HG03025 (cell line): Measurements from ENCODE around the gene PPM1H.
"Not testable (repeated sequence)": the region's sequence is repeated elsewhere in the genome, so short reads cannot be mapped to it uniquely, and the experiment has no call there.

Experiments
- ATAC-seq: cut with Tn5 transposase; IDR thresholded peaks from one replicate; pipeline ENCODE4 v1.9.1; 2021; ENCODE audit warnings: mild to moderate bottlenecking, moderate library complexity; ENCODE audit not compliant: unreplicated experiment, low FRiP score

The PPM1H gene

GRCh38 chr12:62910549-62911169 is 24.3 kb downstream of the PPM1H start:
- ATAC-seq = no peak

GRCh38 chr12:62909340-62909739 is 25.6 kb downstream of the PPM1H start:
- no peak for ATAC-seq

- no peak for ATAC-seq
Observed at GRCh38 chr12:62908674-62909073, 26.3 kb downstream of the PPM1H start.

GRCh38 chr12:62907561-62907960 is 27.4 kb downstream of the PPM1H start:
- no peak for ATAC-seq

GRCh38 chr12:62907078-62907477 is 27.9 kb downstream of the PPM1H start:
- ATAC-seq = no peak

- ATAC-seq = no peak
Observed at GRCh38 chr12:62903151-62903550, 31.8 kb downstream of the PPM1H start.

GRCh38 chr12:62900686-62901272 is 34.2 kb downstream of the PPM1H start:
- ATAC-seq = no peak

- ATAC-seq = no peak
Observed at GRCh38 chr12:62899568-62900390, 35.2 kb downstream of the PPM1H start.

GRCh38 chr12:62898526-62898925 is 36.4 kb downstream of the PPM1H start:
- ATAC-seq = no peak

GRCh38 chr12:62895351-62895877 is 39.5 kb downstream of the PPM1H start:
- ATAC-seq = no peak

- no peak for ATAC-seq
Observed at GRCh38 chr12:62893276-62893675, 41.7 kb downstream of the PPM1H start.

GRCh38 chr12:62891805-62892549 is 43.0 kb downstream of the PPM1H start:
- ATAC-seq = no peak

- no peak for ATAC-seq
Observed at GRCh38 chr12:62888454-62889110, 46.4 kb downstream of the PPM1H start.

GRCh38 chr12:62886796-62887195 is 48.2 kb downstream of the PPM1H start:
- ATAC-seq = no peak

- no peak for ATAC-seq
Observed at GRCh38 chr12:62885242-62885641, 49.7 kb downstream of the PPM1H start.

GRCh38 chr12:62884832-62885231 is 50.1 kb downstream of the PPM1H start:
- not testable (repeated sequence) for ATAC-seq

GRCh38 chr12:62882696-62883095 is 52.3 kb downstream of the PPM1H start:
- no peak for ATAC-seq

- no peak for ATAC-seq
Observed at GRCh38 chr12:62882140-62882539, 52.8 kb downstream of the PPM1H start.

GRCh38 chr12:62879691-62880090 is 55.3 kb downstream of the PPM1H start:
- no peak for ATAC-seq

- not testable (repeated sequence) for ATAC-seq
Observed at GRCh38 chr12:62879228-62879627, 55.7 kb downstream of the PPM1H start.
